Stimulated activated CD4-positive, alpha-beta T cell treated with anti-CD3 and anti-CD28 coated beads, Interleukin-1b, Interleukin-23, amount 100 ng/mL, for 24 hours (primary cell): Measurements from ENCODE around the gene S100A12.

Source experiments
- DNase-seq, 4 experiments: peaks; one replicate each; pipeline ENCODE4 v3.0.0-alpha.2; 2020; ENCODE audit warnings: low read depth in 4 of 4, low spot score in 1 of 4

S100A12 gene

GRCh38 chr1:153370146-153370545 is 5.3 kb downstream of the S100A12 start:
- DNase-seq, result no peak

- DNase-seq, result no peak
Observed at GRCh38 chr1:153368495-153368894, 6.9 kb downstream of the S100A12 start.

- DNase-seq, result no peak
Observed at GRCh38 chr1:153367090-153367489, 8.3 kb downstream of the S100A12 start.

- no peak for DNase-seq
Observed at GRCh38 chr1:153366261-153366660, 9.2 kb downstream of the S100A12 start.

GRCh38 chr1:153365696-153366095 is 9.7 kb downstream of the S100A12 start:
- DNase-seq, result no peak

- DNase-seq, result no peak
Observed at GRCh38 chr1:153364766-153365666, 10.4 kb downstream of the S100A12 start.

GRCh38 chr1:153364156-153364555 is 11.3 kb downstream of the S100A12 start:
- DNase-seq, result no peak

GRCh38 chr1:153363641-153364040 is 11.8 kb downstream of the S100A12 start:
- no peak for DNase-seq

GRCh38 chr1:153362187-153362775 is 13.1 kb downstream of the S100A12 start:
- no peak for DNase-seq

- no peak for DNase-seq
Observed at GRCh38 chr1:153361480-153362109, 13.8 kb downstream of the S100A12 start.

GRCh38 chr1:153360592-153361479 is 14.6 kb downstream of the S100A12 start:
- no peak for DNase-seq

GRCh38 chr1:153360190-153360589 is 15.2 kb downstream of the S100A12 start:
- no peak for DNase-seq

- no peak for DNase-seq
Observed at GRCh38 chr1:153359241-153359640, 16.2 kb downstream of the S100A12 start.

- no peak for DNase-seq
Observed at GRCh38 chr1:153358691-153358975, 16.8 kb downstream of the S100A12 start.

- DNase-seq, result no peak
Observed at GRCh38 chr1:153357853-153358690, 17.3 kb downstream of the S100A12 start, which contains the start of gene S100A9. Gene S100A9 (plus strand): TSS chr1:153357854. CDS start chr1:153358284, 430 bp downstream.

- no peak for DNase-seq
Observed at GRCh38 chr1:153357076-153357852, 18.2 kb downstream of the S100A12 start.

- DNase-seq, result no peak
Observed at GRCh38 chr1:153356392-153357075, 18.9 kb downstream of the S100A12 start.

- DNase-seq, result peak in 2 of 4 experiments; percentile 18
Observed at GRCh38 chr1:153355445-153356071, 19.9 kb downstream of the S100A12 start.
